ENCODE data around the gene TBC1D20. TPM values are rescaled to one million over a fixed set of nuclear protein-coding genes. Genes with fewer than 3 reads are reported as not detected.
"Not testable (repeated sequence)": the region's sequence is repeated elsewhere in the genome, so short reads cannot be mapped to it uniquely, and the experiment has no call there.

TBC1D20 gene
- 10 to 100 TPM; 11.0 to 44.0 (median 35.8) TPM for total RNA-seq

- Histone ChIP-seq H3K27ac (peak within 1 kb of the TSS; percentile 91 to 96), H3K4me3 (peak within 1 kb of the TSS; percentile 55 to 85), H3K36me3 (no peaks in the 10 kb centered on the region), H3K27me3 (no peaks in the 10 kb centered on the region), H3K9me3 (no peaks in the 10 kb centered on the region), H3K4me1 (peaks cover 0 to 8% of the 10 kb centered on the region in 2 donors)
- intact Hi-C loops (cut with DNase I; ENCODE audit: low total_unique reads): no loop called here
- DNase-seq: peak; percentile 80 to 86
- TF ChIP-seq CTCF (IDR thresholded peaks at IDR 0.05) (peak in 2 of 4 experiments; percentile 23 to 38), POLR2A (IDR thresholded peaks at IDR 0.05) (peak; percentile 85 to 90)
Measured at GRCh38 chr20:462199-462991, at the start of gene TBC1D20. TBC1D20 (minus strand) TSS chr20:462533; CDS start chr20:462405, 128 bp downstream.

GRCh38 chr20:510328-511057 lies 48.2 kb upstream of the TBC1D20 start:
- H3K4me3 ChIP-seq; H3K27me3 ChIP-seq; H3K36me3 ChIP-seq; H3K9me3 ChIP-seq; H3K27ac ChIP-seq; intact Hi-C loops (cut with DNase I; ENCODE audit: low total_unique reads); DNase-seq; H3K4me1 ChIP-seq: not testable (repeated sequence)

- H3K27me3 ChIP-seq; H3K4me3 ChIP-seq; intact Hi-C loops (cut with DNase I; ENCODE audit: low total_unique reads): not testable (repeated sequence)
Measured at GRCh38 chr20:508364-508787, 46.0 kb upstream of the TBC1D20 start.

GRCh38 chr20:507761-508332 lies 45.5 kb upstream of the TBC1D20 start:
- H3K36me3 ChIP-seq: no peaks in the 10 kb centered on the region
- no peaks in the 10 kb centered on the region for H3K27me3 ChIP-seq
- H3K27ac ChIP-seq: no peak overlapping the region
- no peaks in the 10 kb centered on the region for H3K4me1 ChIP-seq
- TF ChIP-seq CTCF (IDR thresholded peaks at IDR 0.05) (no peak), POLR2A (IDR thresholded peaks at IDR 0.05) (no peak)
- no peak for DNase-seq
- no peak overlapping the region for H3K4me3 ChIP-seq
- intact Hi-C loops (cut with DNase I; ENCODE audit: low total_unique reads): no loop called here
- H3K9me3 ChIP-seq: no peaks in the 10 kb centered on the region

More at GRCh38 chr20:508364-508787, 46.0 kb upstream of the TBC1D20 start:
- not testable (repeated sequence) for H3K36me3 ChIP-seq, H3K27ac ChIP-seq, H3K9me3 ChIP-seq, H3K4me1 ChIP-seq, DNase-seq

- no peak for DNase-seq
- H3K4me1 ChIP-seq: no peaks in the 10 kb centered on the region
- H3K27ac ChIP-seq: no peak overlapping the region
- intact Hi-C loops (cut with DNase I; ENCODE audit: low total_unique reads): no loop called here
- no peaks in the 10 kb centered on the region for H3K27me3 ChIP-seq
- no peak for TF ChIP-seq CTCF (IDR thresholded peaks at IDR 0.05)
- no peak for TF ChIP-seq POLR2A (IDR thresholded peaks at IDR 0.05)
- no peaks in the 10 kb centered on the region for H3K36me3 ChIP-seq
- H3K9me3 ChIP-seq: no peaks in the 10 kb centered on the region
- H3K4me3 ChIP-seq: no peak overlapping the region
Measured at GRCh38 chr20:507006-507758, 44.8 kb upstream of the TBC1D20 start.
